Adrenal gland (tissue), 5 donors: ENCODE measurements around the gene DHRS3.

ENCODE experiments used
- CTCF ChIP-seq, 6 experiments: fragments of 450-650 bp in 4 of 6; fragments of 200-600 bp in 2 of 6; sonication (generic) in 1 of 6; IDR thresholded peaks; 1 replicate in 5 of 6; 2 replicates in 1 of 6; pipeline versions ENCODE4 v1.5.1 to v1.8.0; 2016 to 2021; ENCODE audit warnings: antibody characterized with exemption in 6 of 6, mild to moderate bottlenecking in 2 of 6, moderate library complexity in 1 of 6
- POLR2A ChIP-seq, 2 donors: fragments of 450-650 bp; IDR thresholded peaks; one replicate each; pipeline ENCODE4 v1.6.1; 2017; ENCODE audit warnings: antibody characterized with exemption in 2 of 2, mild to moderate bottlenecking in 2 of 2, moderate library complexity in 1 of 2
- donor health status: DM: no; HTN: no; CAD: no.

- TF ChIP-seq CTCF (IDR thresholded peaks at IDR 0.05) = no peak
- TF ChIP-seq POLR2A (IDR thresholded peaks at IDR 0.05) = no peak
These were observed 4.8 kb downstream of the DHRS3 start for GRCh38 chr1:12613180-12613579.
